Measurements from ENCODE around the gene ABHD17A. TPM values are rescaled to one million over a fixed set of nuclear protein-coding genes. Genes with fewer than 3 reads are reported as not detected.

The ABHD17A gene
- total and polyA plus RNA-seq, 2 donors (not counting 1 experiment from before 2014, with no cell fraction given), result 63.1 to 134 TPM

- WGBS (ENCODE audit: insufficient coverage), result 80% methylated on average over 31 of the region's 31 CpGs
- H3K4me2 ChIP-seq (replicated peaks; ENCODE audit: low read depth, low read length, poor library complexity, severe bottlenecking), result peak overlapping the region; percentile 79
- no peaks in the 10 kb centered on the region for H3K27me3 ChIP-seq (replicated peaks in 1 of 4; ENCODE audit: control extremely low read depth in 1 of 4, control insufficient read depth in 3 of 4, insufficient read depth in 4 of 4, low read length in 3 of 4)
- H3K36me3 ChIP-seq (replicated peaks in 1 of 2; ENCODE audit: control extremely low read depth in 1 of 2, control insufficient read depth in 1 of 2, extremely low read depth in 1 of 2, insufficient read depth in 2 of 2, low read length in 1 of 2), result peaks cover 0 to 7% of the 10 kb centered on the region in 2 experiments
- H3K4me1 ChIP-seq (ENCODE audit: control insufficient read depth in 2 of 2, insufficient read depth in 2 of 2, low read length in 2 of 2), result peaks cover 71 to 79% of the 10 kb centered on the region in 2 donors
- peaks cover 68% of the 10 kb centered on the region for H4K20me1 ChIP-seq (ENCODE audit: control insufficient read depth, insufficient read depth, low read length, poor library complexity, severe bottlenecking)
- Mint-ChIP-seq H3K27ac (peak overlapping the region; percentile 75), H3K4me1 (peaks cover 63% of the 10 kb centered on the region), H3K27me3 (no peaks in the 10 kb centered on the region), H3K9me3 (ENCODE audit: insufficient read depth) (no peaks in the 10 kb centered on the region), H3K4me3 (peak overlapping the region; percentile 55)
- peak overlapping the region in 2 of 5 experiments; percentile 24 to 27 for H3K4me3 ChIP-seq (ENCODE audit: control extremely low read depth in 1 of 5, extremely low read depth in 1 of 5, insufficient read depth in 1 of 5, low read depth in 2 of 5, low read length in 4 of 5)
- intact Hi-C loops (cut with micrococcal nuclease), result no loop called here
- DNase-seq (no peak), ATAC-seq (ENCODE audit: low read depth) (no peak)
- no peaks in the 10 kb centered on the region for H3K9me3 ChIP-seq (ENCODE audit: control extremely low read depth in 1 of 3, control insufficient read depth in 2 of 3, insufficient read depth in 1 of 3, low read length in 2 of 3)
- H3K27ac ChIP-seq (ENCODE audit: low read length in 2 of 2), result peak overlapping the region; percentile 15 to 52
- no peak overlapping the region for H3K9ac ChIP-seq (ENCODE audit: low read length)
- ChIA-PET POLR2A (interaction anchor here (0.6 kb wide), 1 partner anchor 439 kb away, joined by 4 read pairs; no protein-coding TSS in a partner anchor), CTCF (no interaction called here)
- H3K79me2 ChIP-seq (ENCODE audit: control insufficient read depth, insufficient read depth, low read length), result peaks cover 76% of the 10 kb centered on the region
- H2AFZ ChIP-seq (ENCODE audit: insufficient read depth, low read depth, low read length, poor library complexity, severe bottlenecking), result no peak overlapping the region
- no peak for TF ChIP-seq EZH2 (IDR thresholded peaks at IDR 0.05; ENCODE audit: borderline replicate concordance, insufficient read depth, low read depth, low read length, poor library complexity, severe bottlenecking)
- TF ChIP-seq, protein P1, sequence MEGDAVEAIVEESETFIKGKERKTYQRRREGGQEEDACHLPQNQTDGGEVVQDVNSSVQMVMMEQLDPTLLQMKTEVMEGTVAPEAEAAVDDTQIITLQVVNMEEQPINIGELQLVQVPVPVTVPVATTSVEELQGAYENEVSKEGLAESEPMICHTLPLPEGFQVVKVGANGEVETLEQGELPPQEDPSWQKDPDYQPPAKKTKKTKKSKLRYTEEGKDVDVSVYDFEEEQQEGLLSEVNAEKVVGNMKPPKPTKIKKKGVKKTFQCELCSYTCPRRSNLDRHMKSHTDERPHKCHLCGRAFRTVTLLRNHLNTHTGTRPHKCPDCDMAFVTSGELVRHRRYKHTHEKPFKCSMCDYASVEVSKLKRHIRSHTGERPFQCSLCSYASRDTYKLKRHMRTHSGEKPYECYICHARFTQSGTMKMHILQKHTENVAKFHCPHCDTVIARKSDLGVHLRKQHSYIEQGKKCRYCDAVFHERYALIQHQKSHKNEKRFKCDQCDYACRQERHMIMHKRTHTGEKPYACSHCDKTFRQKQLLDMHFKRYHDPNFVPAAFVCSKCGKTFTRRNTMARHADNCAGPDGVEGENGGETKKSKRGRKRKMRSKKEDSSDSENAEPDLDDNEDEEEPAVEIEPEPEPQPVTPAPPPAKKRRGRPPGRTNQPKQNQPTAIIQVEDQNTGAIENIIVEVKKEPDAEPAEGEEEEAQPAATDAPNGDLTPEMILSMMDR (IDR thresholded peaks at IDR 0.05), result peak; percentile 4
Observed at GRCh38 chr19:1850809-1851653, 34.3 kb downstream of the ABHD17A start.

DNA sequence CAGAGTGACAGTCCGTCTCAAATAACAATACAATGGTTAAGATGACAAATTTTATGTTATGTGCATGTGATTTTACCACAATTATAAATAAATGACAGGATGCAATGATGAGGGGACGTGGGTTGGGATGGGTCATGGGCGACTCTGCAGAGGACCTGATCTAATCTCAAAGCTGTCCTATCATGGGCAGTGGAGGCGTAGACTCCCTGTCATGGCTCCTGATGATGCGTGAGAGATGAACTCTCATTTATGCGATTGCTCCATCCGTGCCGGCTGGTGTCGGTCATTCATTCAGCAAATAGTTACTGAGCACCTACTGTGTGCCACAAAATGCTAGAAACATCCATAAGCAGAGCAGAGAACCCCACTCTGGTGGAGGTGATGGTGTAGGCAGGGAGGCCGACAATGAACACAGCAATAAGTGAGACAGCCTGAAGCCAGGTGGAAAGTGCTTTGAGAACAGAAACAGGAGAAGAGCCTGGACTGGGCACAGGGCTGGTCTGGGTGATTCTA is 35.4 kb downstream of the ABHD17A start:
- no peaks in the 10 kb centered on the region for H3K27me3 Mint-ChIP-seq
- ChIA-PET CTCF (interaction anchor here (1.1 to 2.0 kb wide), 5 partner anchors 12 to 181 kb away, joined by 3 to 11 read pairs (median 5); no protein-coding TSS in a partner anchor), POLR2A (no interaction called here)
- H3K27ac Mint-ChIP-seq, result peak overlapping the region; percentile 39
- Histone ChIP-seq H3K27ac (ENCODE audit: low read length in 2 of 2) (peak overlapping the region in 1 of 2 donors; percentile 49), H3K9me3 (ENCODE audit: control extremely low read depth in 1 of 3, control insufficient read depth in 2 of 3, insufficient read depth in 1 of 3, low read length in 2 of 3) (no peaks in the 10 kb centered on the region), H3K4me3 (ENCODE audit: control extremely low read depth in 1 of 5, extremely low read depth in 1 of 5, insufficient read depth in 1 of 5, low read depth in 2 of 5, low read length in 4 of 5) (no peak overlapping the region), H3K9ac (ENCODE audit: low read length) (no peak overlapping the region), H3K4me2 (replicated peaks; ENCODE audit: low read depth, low read length, poor library complexity, severe bottlenecking) (no peak overlapping the region), H3K36me3 (replicated peaks in 1 of 2; ENCODE audit: control extremely low read depth in 1 of 2, control insufficient read depth in 1 of 2, extremely low read depth in 1 of 2, insufficient read depth in 2 of 2, low read length in 1 of 2) (peaks cover 0 to 11% of the 10 kb centered on the region in 2 experiments), H3K4me1 (ENCODE audit: control insufficient read depth in 2 of 2, insufficient read depth in 2 of 2, low read length in 2 of 2) (peaks cover 66 to 79% of the 10 kb centered on the region in 2 donors), H4K20me1 (ENCODE audit: control insufficient read depth, insufficient read depth, low read length, poor library complexity, severe bottlenecking) (peaks cover 69% of the 10 kb centered on the region), H3K79me2 (ENCODE audit: control insufficient read depth, insufficient read depth, low read length) (peaks cover 76% of the 10 kb centered on the region), H3K27me3 (replicated peaks in 1 of 4; ENCODE audit: control extremely low read depth in 1 of 4, control insufficient read depth in 3 of 4, insufficient read depth in 4 of 4, low read length in 3 of 4) (no peaks in the 10 kb centered on the region), H2AFZ (ENCODE audit: insufficient read depth, low read depth, low read length, poor library complexity, severe bottlenecking) (no peak overlapping the region)
- H3K4me1 Mint-ChIP-seq, result peaks cover 60% of the 10 kb centered on the region
- TF ChIP-seq, protein P1 (IDR thresholded peaks at IDR 0.05), result no peak
- TF ChIP-seq EZH2 (IDR thresholded peaks at IDR 0.05; ENCODE audit: borderline replicate concordance, insufficient read depth, low read depth, low read length, poor library complexity, severe bottlenecking), result no peak
- intact Hi-C loops (cut with micrococcal nuclease), result loop anchor here (5.0 kb wide), 1 partner anchor 198 kb away; the partner anchor contains the start of gene TCF3
- DNase-seq (no peak), ATAC-seq (ENCODE audit: low read depth) (no peak)
- 95% methylated on average over 3 of the region's 10 CpGs for WGBS (ENCODE audit: insufficient coverage)
- H3K4me3 Mint-ChIP-seq, result peak overlapping the region; percentile 8
- no peaks in the 10 kb centered on the region for H3K9me3 Mint-ChIP-seq (ENCODE audit: insufficient read depth)

All from B cell (primary cell).